Measurements from ENCODE around the gene ANKLE2. TPM values are rescaled to one million over a fixed set of nuclear protein-coding genes. Genes with fewer than 3 reads are reported as not detected.

Gene ANKLE2
- total and polyA plus RNA-seq, 3 experiments from 2014 or later = 40.6 to 119 (median 114) TPM

DNA sequence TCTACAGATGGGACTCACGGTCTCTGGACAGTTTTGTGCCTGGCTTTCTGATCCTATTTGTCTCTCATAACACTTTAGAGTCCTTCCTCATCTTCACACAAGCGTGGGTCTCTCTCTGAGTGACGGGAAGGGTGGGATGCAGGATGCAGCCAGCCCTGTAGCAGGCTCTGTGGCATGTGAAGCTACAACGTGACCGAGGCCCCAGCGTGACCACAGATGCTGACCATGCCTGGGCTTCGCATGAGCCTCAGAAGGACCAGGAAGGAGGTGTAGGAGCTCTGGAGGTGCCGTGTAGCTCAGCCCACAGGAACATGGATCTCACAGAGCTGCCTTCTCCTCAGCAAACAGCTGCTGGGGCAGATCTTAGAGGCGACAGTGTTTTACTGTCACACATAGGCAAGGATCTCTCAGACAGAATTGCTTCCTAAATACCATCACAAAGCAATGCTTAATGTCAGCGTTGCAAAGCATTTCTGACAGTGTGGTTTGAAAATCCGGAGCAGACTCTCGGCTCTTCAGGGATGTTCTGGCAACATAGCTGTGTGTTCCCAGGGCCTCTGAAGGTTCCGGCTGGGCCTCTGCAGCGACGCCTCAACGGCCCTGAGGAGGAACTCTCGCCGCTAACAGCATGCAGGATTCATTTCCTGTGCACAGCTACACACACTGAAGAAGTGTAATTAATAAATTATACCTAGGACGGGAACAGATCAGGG, 21.9 kb downstream of the ANKLE2 start:
- Mint-ChIP-seq H3K27ac (no peak overlapping the region), H3K4me1 (peaks cover 7 to 21% (median 16%) of the 10 kb centered on the region in 3 donors), H3K9me3 (no peaks in the 10 kb centered on the region), H3K36me3 (peaks cover 13 to 91% (median 28%) of the 10 kb centered on the region in 3 donors), H3K4me3 (no peak overlapping the region), H3K27me3 (no peaks in the 10 kb centered on the region)
- Histone ChIP-seq H3K36me3 (ENCODE audit: insufficient read depth, low read length) (peaks cover 65% of the 10 kb centered on the region), H3K27me3 (ENCODE audit: insufficient read depth, low read length, poor library complexity, severe bottlenecking) (no peaks in the 10 kb centered on the region), H3K4me1 (ENCODE audit: insufficient read depth, low read length) (no peaks in the 10 kb centered on the region), H3K9me3 (ENCODE audit: low read length) (no peaks in the 10 kb centered on the region), H3K4me3 (ENCODE audit: low read length) (no peak overlapping the region), H3K27ac (ENCODE audit: low read depth, low read length) (no peak overlapping the region)
- POLR2A ChIA-PET = interaction anchor here (0.5 kb wide), 1 partner anchor 11 kb away, joined by 3 read pairs; no protein-coding TSS in a partner anchor
- CTCF ChIA-PET = no interaction called here
- no peak for DNase-seq

DNA sequence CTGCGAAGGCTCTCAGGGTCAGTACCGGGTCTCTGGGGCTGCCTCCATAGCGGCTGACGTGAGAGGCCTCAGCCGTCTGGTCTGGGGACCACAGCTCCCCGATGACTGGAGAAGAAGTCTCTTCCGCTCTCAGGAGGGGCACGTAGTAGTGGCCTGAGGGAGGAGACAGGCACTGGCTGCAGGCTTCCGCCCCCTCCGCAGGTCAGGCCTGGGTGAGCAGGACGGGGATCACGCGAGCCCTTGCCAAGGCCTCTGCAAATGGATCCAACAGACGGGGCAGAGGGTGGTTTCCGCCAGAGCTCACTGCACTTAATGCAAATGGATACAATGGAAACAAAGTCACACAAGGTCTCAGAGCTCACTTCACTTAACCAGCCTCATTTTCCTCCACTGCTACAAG, 24.7 kb downstream of the ANKLE2 start:
- H3K36me3 Mint-ChIP-seq = peaks cover 17 to 93% (median 32%) of the 10 kb centered on the region in 3 donors
- H3K4me3 Mint-ChIP-seq = no peak overlapping the region
- no peaks in the 10 kb centered on the region for H3K27me3 ChIP-seq (ENCODE audit: insufficient read depth, low read length, poor library complexity, severe bottlenecking)
- H3K4me3 ChIP-seq (ENCODE audit: low read length) = no peak overlapping the region
- H3K27ac Mint-ChIP-seq = no peak overlapping the region
- no peak for DNase-seq
- POLR2A ChIA-PET = no interaction called here
- peaks cover 0 to 7% (median 0%) of the 10 kb centered on the region in 3 donors for H3K4me1 Mint-ChIP-seq
- CTCF ChIA-PET = no interaction called here
- no peak overlapping the region for H3K27ac ChIP-seq (ENCODE audit: low read depth, low read length)
- H3K27me3 Mint-ChIP-seq = no peaks in the 10 kb centered on the region
- no peaks in the 10 kb centered on the region for H3K9me3 Mint-ChIP-seq
- H3K9me3 ChIP-seq (ENCODE audit: low read length) = no peaks in the 10 kb centered on the region
- H3K4me1 ChIP-seq (ENCODE audit: insufficient read depth, low read length) = no peaks in the 10 kb centered on the region
- H3K36me3 ChIP-seq (ENCODE audit: insufficient read depth, low read length) = peaks cover 63% of the 10 kb centered on the region

DNA sequence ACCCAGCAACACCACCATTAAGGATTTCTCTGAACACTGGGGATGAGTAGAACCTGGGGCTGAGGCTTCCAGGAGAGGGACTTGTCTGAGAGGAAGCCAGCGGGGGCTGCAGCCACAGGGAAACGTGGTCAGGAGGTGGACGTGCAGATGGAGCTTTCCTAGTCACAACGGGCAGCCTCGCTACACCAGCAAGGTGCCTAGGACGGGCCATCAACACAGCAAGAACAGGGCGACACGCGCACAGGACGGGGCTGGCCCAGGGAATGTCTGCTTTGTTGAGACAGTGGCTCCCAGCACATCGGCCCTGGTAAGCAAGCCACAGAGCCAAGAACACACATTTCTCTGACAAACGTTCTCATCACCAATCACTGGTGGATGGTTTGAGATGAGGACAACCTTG, 25.3 kb downstream of the ANKLE2 start:
- Mint-ChIP-seq H3K4me3 (no peak overlapping the region), H3K36me3 (peaks cover 22 to 92% (median 36%) of the 10 kb centered on the region in 3 donors), H3K4me1 (peaks cover 0 to 1% (median 0%) of the 10 kb centered on the region in 3 donors), H3K27me3 (no peaks in the 10 kb centered on the region), H3K9me3 (no peaks in the 10 kb centered on the region), H3K27ac (peak overlapping the region in 1 of 8 donors; percentile 69)
- ChIA-PET CTCF (no interaction called here), POLR2A (no interaction called here)
- Histone ChIP-seq H3K36me3 (ENCODE audit: insufficient read depth, low read length) (peaks cover 62% of the 10 kb centered on the region), H3K4me1 (ENCODE audit: insufficient read depth, low read length) (no peaks in the 10 kb centered on the region), H3K4me3 (ENCODE audit: low read length) (no peak overlapping the region), H3K27ac (ENCODE audit: low read depth, low read length) (no peak overlapping the region), H3K9me3 (ENCODE audit: low read length) (no peaks in the 10 kb centered on the region), H3K27me3 (ENCODE audit: insufficient read depth, low read length, poor library complexity, severe bottlenecking) (no peaks in the 10 kb centered on the region)
- no peak for DNase-seq

DNA sequence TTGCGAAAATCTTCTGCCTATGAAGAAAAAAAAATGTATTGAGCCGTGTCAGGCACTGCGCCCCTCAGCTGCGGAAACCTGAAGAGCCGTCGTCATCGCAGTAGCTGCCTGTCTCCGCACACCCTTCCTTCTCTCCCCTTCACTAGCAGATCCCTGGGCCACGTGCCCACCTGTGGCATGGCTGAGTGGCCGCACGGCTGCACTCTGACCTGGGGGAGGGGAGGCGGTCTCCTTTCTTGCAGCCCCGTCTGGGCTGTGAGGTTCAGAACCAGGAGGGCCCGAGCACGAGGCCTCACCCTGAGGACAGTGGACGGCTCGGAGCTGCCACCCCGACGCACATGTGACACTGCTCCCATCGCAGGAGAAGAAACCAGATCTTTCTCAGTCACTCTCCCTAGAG, 26.1 kb downstream of the ANKLE2 start:
- Mint-ChIP-seq H3K27me3 (no peaks in the 10 kb centered on the region), H3K4me1 (no peaks in the 10 kb centered on the region), H3K36me3 (peaks cover 26 to 91% (median 39%) of the 10 kb centered on the region in 3 donors), H3K4me3 (no peak overlapping the region), H3K9me3 (no peaks in the 10 kb centered on the region), H3K27ac (peak overlapping the region in 2 of 8 donors; percentile 50 to 60)
- H3K9me3 ChIP-seq (ENCODE audit: low read length) = no peaks in the 10 kb centered on the region
- CTCF ChIA-PET = interaction anchor here (0.6 to 0.9 kb wide), 2 partner anchors 16 to 146 kb away, joined by 3 to 4 read pairs; no protein-coding TSS in a partner anchor
- DNase-seq = no peak
- H3K36me3 ChIP-seq (ENCODE audit: insufficient read depth, low read length) = peaks cover 53% of the 10 kb centered on the region
- no peak overlapping the region for H3K4me3 ChIP-seq (ENCODE audit: low read length)
- H3K27ac ChIP-seq (ENCODE audit: low read depth, low read length) = no peak overlapping the region
- POLR2A ChIA-PET = interaction anchor here (0.5 kb wide), 1 partner anchor 103 kb away, joined by 3 read pairs; no protein-coding TSS in a partner anchor
- H3K4me1 ChIP-seq (ENCODE audit: insufficient read depth, low read length) = no peaks in the 10 kb centered on the region
- H3K27me3 ChIP-seq (ENCODE audit: insufficient read depth, low read length, poor library complexity, severe bottlenecking) = no peaks in the 10 kb centered on the region

DNA sequence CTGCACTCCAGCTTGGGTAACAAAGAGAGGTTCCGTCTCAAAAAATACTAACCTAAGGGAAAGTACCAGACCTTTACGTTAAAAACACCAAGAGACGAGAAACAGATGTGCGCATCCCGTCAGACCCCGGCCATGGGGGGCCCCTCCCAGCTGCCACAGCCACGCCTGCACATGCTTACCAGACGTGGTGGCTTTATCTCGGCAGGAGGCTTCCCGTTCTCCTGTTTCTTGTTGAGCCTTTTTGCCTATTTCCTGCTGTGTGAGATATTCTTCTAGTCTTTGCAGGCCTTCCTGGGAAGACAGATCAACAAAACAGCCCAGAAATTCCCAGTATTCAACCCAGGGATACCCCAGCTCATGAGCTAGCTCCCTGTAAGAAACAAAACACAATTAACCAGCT, 27.4 kb downstream of the ANKLE2 start:
- CTCF ChIA-PET = no interaction called here

DNA sequence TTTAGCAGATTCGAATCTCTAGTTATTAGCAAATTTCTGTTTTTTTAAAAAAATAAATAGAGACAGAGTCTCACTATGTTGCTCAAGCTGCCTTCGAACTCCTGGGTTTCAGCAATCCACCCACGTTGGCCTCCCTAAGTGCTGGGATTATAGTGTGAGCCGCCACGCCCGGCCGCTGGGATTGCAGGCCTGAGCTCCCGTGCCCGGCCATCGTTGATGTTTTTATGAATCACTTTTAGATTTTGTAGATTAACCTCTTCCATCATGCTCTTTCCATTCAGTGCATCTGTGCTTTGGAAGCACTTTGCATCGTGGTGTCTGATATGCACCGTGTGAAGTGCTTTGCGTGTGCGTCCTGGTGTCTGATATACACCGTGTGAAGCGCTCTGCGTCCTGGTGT, 30.1 kb downstream of the ANKLE2 start:
- Histone ChIP-seq H3K27ac (ENCODE audit: low read depth, low read length) (no peak overlapping the region), H3K4me1 (ENCODE audit: insufficient read depth, low read length) (no peaks in the 10 kb centered on the region), H3K9me3 (ENCODE audit: low read length) (no peaks in the 10 kb centered on the region), H3K36me3 (ENCODE audit: insufficient read depth, low read length) (peaks cover 48% of the 10 kb centered on the region), H3K27me3 (ENCODE audit: insufficient read depth, low read length, poor library complexity, severe bottlenecking) (no peaks in the 10 kb centered on the region), H3K4me3 (ENCODE audit: low read length) (no peak overlapping the region)
- POLR2A ChIA-PET = no interaction called here
- Mint-ChIP-seq H3K36me3 (peaks cover 35 to 89% (median 35%) of the 10 kb centered on the region in 3 donors), H3K27ac (peak overlapping the region in 3 of 8 donors; percentile 1 to 83 (median 83)), H3K27me3 (no peaks in the 10 kb centered on the region), H3K4me1 (no peaks in the 10 kb centered on the region), H3K9me3 (no peaks in the 10 kb centered on the region), H3K4me3 (no peak overlapping the region)
- CTCF ChIA-PET = interaction anchor here (1.4 kb wide), 1 partner anchor 24 kb away, joined by 3 read pairs; no protein-coding TSS in a partner anchor
- DNase-seq = no peak

More for the DNA sequence above, 27.4 kb downstream of the ANKLE2 start:
- H3K27me3 Mint-ChIP-seq = no peaks in the 10 kb centered on the region
- Histone ChIP-seq H3K36me3 (ENCODE audit: insufficient read depth, low read length) (peaks cover 41% of the 10 kb centered on the region), H3K27ac (ENCODE audit: low read depth, low read length) (no peak overlapping the region), H3K4me3 (ENCODE audit: low read length) (no peak overlapping the region), H3K27me3 (ENCODE audit: insufficient read depth, low read length, poor library complexity, severe bottlenecking) (no peaks in the 10 kb centered on the region), H3K4me1 (ENCODE audit: insufficient read depth, low read length) (no peaks in the 10 kb centered on the region), H3K9me3 (ENCODE audit: low read length) (no peaks in the 10 kb centered on the region)
- POLR2A ChIA-PET = no interaction called here
- no peak overlapping the region for H3K4me3 Mint-ChIP-seq
- no peaks in the 10 kb centered on the region for H3K9me3 Mint-ChIP-seq
- H3K36me3 Mint-ChIP-seq = peaks cover 35 to 88% (median 38%) of the 10 kb centered on the region in 3 donors
- no peaks in the 10 kb centered on the region for H3K4me1 Mint-ChIP-seq
- no peak overlapping the region for H3K27ac Mint-ChIP-seq
- no peak for DNase-seq

DNA sequence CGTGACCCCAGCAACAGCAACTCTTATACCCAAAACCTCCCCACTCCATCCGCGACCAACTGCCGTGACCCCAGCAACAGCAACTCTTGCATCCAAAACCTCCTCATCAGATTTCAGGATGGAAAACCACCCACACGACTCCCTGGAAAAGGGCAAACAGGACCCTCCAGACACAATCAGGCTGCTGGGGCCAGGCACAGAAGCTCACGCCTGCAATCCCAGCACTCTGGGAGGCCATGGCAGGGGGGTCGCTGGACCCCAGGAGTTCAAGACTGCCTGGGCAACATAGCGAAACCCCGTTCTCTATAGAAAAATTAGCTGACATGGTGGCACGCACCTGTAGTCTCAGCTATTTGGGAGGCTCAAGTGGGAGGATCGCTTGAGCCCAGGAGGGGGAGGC, 31.3 kb downstream of the ANKLE2 start:
- Mint-ChIP-seq H3K27ac (peak overlapping the region in 2 of 8 donors; percentile 57 to 84), H3K4me3 (no peak overlapping the region), H3K36me3 (peaks cover 39 to 91% (median 40%) of the 10 kb centered on the region in 3 donors), H3K9me3 (no peaks in the 10 kb centered on the region), H3K27me3 (no peaks in the 10 kb centered on the region), H3K4me1 (no peaks in the 10 kb centered on the region)
- DNase-seq = no peak
- ChIA-PET CTCF (no interaction called here), POLR2A (no interaction called here)
- no peaks in the 10 kb centered on the region for H3K27me3 ChIP-seq (ENCODE audit: insufficient read depth, low read length, poor library complexity, severe bottlenecking)
- no peaks in the 10 kb centered on the region for H3K9me3 ChIP-seq (ENCODE audit: low read length)
- H3K4me3 ChIP-seq (ENCODE audit: low read length) = no peak overlapping the region
- H3K27ac ChIP-seq (ENCODE audit: low read depth, low read length) = no peak overlapping the region
- H3K4me1 ChIP-seq (ENCODE audit: insufficient read depth, low read length) = no peaks in the 10 kb centered on the region
- peaks cover 52% of the 10 kb centered on the region for H3K36me3 ChIP-seq (ENCODE audit: insufficient read depth, low read length)

DNA sequence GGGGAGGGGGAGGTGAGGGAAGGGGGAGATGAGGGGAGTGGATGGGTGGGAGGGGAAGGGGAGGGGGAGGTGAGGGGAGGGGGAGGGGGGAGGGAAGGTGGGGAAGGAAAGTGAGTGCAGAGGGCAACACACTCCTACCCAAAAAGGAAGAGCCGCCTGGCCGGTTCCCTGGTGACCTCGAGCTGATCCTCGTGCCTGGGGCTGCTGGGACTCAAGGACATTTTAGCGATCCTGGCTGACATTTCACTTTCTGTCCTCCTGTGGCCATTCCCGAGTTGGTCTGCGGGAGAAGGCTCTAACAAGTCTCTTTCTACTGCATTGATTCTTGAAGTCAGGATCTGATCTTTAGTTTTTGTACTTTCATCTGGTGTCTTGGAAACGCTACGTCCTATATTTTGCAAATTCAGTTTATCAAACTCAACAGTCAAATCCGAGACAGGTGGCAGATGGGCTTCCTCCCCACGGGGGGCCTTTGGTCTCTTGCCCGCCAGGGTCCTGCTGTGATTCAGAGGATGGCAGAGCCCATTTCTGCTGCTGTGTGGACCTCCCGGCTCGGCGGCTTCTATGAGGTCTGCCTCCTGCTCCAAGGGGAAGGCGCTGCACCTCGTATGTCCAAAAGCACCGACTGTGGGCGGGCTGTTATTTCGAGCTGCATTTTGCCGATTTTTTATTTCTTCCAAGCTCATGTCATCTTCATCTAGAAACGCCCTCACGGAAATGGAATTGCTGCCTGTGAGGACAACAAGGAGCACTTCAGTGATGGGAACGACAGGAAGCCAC, 31.9 kb downstream of the ANKLE2 start:
- Histone ChIP-seq H3K27me3 (ENCODE audit: insufficient read depth, low read length, poor library complexity, severe bottlenecking) (no peaks in the 10 kb centered on the region), H3K4me1 (ENCODE audit: insufficient read depth, low read length) (no peaks in the 10 kb centered on the region), H3K36me3 (ENCODE audit: insufficient read depth, low read length) (peaks cover 48% of the 10 kb centered on the region), H3K27ac (ENCODE audit: low read depth, low read length) (no peak overlapping the region), H3K9me3 (ENCODE audit: low read length) (no peaks in the 10 kb centered on the region), H3K4me3 (ENCODE audit: low read length) (no peak overlapping the region)
- ChIA-PET CTCF (no interaction called here), POLR2A (no interaction called here)
- Mint-ChIP-seq H3K9me3 (no peaks in the 10 kb centered on the region), H3K27me3 (no peaks in the 10 kb centered on the region), H3K27ac (peak overlapping the region in 2 of 8 donors; percentile 38 to 57), H3K36me3 (peaks cover 39 to 89% (median 40%) of the 10 kb centered on the region in 3 donors), H3K4me1 (no peaks in the 10 kb centered on the region), H3K4me3 (no peak overlapping the region)
- no peak for DNase-seq
